Hematopoietic multipotent progenitor cell (in vitro differentiated cells): ENCODE data around the gene SF3A1. TPM values are rescaled to one million over a fixed set of nuclear protein-coding genes. Genes with fewer than 3 reads are reported as not detected.
A peak's percentile ranks its signal among the peaks of the same experiment; 100 is the strongest.

Source experiments
- DNase-seq, 3 donors: peaks; one replicate each; pipeline ENCODE4 v3.0.0-alpha.2; 2011 to 2015; ENCODE audit warnings: low read depth in 2 of 3, low spot score in 2 of 3
- total RNA-seq: library from RNA; depleted of rRNA; stranded (reverse); fragments of >200 nt; gene quantifications from one replicate; pipeline ENCODE4 v1.2.3, GENCODE V29; 2012

The SF3A1 gene
- total RNA-seq, 1 donor: 125 TPM

DNA sequence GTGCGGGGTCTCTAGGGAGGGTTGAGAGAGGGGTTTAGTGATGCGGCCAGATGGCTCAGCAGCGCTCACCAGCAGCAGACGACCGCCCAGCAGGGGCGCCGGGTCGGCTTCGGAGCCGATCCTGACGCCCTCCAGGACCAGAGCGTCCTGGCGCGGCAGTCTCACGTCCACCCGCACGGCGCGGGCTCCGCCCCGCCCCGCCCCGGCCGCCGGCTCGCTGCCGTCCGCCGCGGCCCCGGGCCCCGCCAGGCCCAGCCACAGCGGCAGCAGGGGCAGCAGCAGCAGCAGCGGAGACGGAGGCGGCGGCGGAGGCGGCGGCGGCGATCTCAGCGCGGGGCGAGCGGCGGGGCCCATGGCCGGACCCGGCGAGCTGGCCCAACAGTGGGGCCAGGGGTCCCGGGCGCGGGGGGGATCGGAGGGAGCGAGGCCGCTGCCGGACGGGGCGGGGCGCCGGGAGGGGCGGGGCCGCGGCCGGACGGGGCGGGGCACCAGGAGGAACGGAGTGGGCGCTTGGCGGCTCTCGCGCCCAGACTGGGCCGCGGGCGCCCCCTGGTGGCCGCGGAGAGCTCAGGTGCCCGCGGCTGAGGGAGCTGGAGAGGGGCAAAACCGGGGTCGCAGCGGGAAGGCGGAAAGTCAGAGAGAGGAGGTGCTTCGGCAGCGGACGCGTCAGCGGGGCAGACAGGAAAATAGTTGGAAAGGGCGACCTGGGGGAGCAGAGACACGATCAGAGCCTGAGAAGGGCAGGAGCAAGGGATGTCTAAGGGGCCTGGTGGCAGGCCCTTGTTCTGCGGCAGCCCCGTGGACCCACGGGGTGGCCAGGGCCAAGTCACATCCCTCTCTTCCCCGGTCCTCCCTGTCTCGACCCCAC, 30.5 kb upstream of the SF3A1 start, which contains the start of gene RNF215:
RNF215 (minus strand) TSS at position 452 of the 868 bp plus-strand sequence; CDS start at position 354, 98 bp downstream.
- peak; percentile 79 to 83 (median 80) for DNase-seq

DNA sequence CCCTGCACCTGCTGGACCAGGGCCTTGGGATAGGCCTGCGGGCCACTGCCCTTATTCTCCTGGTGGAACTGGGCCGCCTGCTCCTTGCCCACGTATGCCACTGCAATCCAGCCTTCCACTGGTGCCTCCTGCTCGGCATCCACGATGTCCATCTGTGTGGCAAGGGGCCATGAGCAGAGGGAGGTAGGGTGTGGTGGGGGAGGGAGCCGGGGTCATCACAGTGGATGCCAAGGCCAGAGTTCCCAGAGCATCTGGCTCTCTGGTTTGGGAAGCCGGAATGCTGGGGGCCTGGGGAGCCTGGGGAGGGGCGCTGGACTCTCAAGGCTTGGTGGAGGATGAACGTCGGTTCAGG, 29.9 kb upstream of the SF3A1 start:
- no peak for DNase-seq

DNA sequence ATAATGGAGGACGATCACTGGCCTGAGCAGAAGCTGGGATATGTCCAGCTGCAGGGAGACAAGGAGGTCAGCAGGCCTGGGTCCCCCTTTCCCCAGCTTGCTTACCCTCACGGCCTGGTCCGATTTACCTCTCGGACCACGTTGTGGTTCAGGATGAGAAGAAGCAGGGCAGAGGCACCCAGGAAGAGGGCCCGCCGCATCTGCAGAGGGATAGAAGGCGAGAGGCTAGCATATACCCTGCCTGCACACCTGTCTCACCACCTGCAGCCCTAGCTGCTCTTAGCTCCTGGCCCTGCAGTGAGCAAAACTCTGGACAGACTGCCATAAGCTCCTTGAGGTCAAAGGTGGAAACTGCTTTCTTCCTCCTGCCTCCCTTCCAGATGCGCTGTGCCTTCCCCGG, 29.2 kb upstream of the SF3A1 start:
- DNase-seq: no peak

DNA sequence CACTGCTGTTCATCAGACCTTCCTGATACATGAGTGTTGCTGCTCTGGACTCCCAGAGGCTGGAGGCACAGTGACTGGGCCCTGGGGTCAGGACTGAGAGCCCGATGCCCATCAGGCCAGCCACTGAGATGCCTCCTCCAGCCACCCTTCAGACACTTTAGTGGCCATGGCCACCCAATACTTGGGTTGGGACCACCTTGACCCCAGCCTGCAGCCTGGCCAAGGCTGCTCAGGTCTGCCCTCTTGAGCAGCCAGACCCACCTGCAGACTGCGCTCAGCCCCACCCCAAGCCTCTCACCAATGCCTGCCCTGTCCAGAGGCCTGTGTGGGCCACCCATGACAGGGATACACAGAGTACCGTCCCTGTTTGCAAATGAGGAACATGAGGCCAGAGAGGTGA, 26.4 kb upstream of the SF3A1 start:
- no peak for DNase-seq

DNA sequence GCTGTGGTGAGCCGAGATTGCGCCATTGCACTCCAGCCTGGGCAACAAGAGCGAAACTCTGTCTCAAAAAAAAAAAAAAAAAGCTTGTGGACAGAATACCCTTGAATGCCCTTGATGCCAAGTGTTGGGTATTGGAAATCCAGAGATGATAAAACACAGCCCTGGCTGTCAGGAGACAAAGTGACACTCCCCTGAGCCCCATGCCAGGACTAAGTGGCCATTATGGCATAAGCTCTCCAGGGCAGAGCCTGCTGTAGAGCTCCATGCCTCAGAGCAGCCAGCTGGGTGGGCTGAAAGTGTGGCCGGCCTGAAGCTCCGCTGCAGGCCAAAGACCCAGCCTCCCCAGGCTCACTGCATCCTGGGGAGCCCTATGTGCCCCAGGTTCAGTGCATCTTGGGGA, 25.6 kb upstream of the SF3A1 start:
- DNase-seq: no peak

DNA sequence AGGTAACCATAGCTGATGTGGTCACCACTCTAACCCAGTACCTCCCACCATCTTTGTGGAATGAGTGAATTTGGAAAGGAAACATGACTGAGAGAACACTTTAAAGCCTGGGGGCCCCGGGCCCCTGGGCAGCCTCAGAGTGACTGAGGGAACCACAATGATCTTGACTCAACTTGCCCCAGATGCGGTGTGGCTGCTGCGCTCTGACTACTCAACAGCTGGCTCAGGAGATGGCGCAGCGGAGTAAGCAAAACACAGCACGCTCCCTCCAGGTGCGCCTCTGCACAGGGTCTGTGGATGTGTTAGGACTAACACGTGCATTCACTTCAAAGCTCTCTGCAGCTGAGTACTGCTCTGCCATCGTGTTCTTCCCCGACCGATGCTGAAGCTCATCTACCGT, 24.6 kb upstream of the SF3A1 start:
- no peak for DNase-seq

DNA sequence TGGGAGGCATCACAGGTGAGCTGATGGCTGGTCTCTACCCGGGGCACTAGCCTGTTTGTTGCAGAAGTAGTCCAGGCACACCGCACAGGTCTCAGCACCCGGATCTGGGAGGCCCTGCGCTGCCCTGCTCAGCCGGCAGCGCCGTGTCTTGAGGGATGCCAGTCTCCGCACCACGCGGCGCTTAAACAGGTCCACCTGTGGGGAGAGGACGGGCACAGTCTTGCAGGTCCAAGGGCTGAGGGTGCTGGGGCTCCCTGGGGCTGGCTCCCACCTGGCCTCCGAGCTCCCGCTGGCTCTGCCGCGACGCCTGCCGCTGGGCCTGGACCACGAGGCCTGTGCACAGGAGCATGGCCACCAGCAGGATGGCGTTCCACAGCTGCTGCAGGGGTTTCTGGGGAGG, 23.3 kb upstream of the SF3A1 start:
- DNase-seq: no peak

DNA sequence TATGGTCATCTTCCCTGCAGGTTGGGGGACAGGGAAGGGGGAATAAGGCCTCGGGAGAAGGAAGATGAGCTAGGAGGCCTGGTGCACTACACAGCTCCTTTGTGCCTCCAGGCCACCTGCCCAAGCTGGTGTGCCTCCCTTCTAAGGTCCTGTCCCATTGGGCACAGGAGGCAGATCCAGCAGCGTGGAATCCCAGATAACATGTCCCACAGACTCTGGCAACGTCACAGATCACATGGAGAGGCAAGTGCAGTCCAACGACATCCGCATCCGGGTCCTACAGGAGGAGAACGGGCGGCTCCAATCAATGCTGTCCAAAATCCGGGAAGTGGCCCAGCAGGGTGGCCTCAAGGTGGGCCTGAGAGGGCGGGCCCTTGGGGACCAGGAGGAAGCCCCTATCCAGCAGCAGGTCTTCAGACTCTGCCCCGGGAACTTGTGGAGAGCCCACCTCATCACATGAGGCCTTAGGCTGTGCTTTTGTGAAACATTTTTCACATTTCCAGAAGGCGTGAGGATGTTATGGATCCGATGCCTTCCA, 18.7 kb upstream of the SF3A1 start:
- no peak for DNase-seq

DNA sequence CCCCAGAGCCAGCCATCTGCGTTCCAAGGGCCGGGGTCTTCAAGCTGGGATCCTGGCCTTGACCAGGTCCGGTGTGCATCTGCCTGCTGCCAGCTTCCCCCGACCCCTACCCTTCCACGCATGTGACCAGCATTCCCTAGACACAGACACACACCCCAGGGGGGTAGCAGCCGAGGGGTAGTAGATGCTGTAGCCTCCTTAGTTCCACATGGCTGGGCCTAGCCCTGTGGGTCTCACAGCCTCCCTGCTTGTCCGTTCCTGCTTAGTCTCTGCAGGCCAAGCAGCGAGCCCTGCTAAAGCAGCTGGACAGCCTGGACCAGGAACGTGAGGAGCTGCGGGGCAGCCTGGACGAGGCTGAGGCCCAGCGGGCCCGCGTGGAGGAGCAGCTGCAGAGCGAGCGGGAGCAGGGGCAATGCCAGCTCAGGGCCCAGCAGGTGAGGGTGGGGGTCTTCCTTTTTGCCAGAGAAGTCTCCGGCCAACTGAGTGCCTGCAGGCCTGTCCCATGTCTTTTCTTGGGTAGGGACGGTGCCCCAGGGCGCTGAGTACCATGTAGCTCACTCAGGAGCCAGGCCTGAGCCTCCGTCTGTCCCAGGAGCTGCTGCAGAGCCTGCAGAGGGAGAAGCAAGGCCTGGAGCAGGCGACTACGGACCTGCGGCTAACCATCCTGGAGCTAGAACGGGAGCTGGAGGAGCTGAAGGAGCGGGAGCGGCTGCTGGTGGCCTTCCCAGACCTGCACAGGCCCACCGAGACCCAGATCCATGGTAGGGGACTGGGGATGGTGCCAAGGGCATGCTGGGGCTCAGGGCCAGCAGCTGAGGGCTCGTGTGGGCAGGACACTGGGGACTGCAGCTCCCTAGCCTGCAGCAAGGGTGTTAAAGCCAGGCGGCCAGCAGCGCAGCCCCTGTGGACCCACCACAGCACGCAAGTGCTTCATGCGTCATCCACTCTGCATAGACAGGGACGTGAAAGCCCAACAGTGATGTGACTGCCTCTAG, 16.9 kb upstream of the SF3A1 start:
- no peak for DNase-seq

DNA sequence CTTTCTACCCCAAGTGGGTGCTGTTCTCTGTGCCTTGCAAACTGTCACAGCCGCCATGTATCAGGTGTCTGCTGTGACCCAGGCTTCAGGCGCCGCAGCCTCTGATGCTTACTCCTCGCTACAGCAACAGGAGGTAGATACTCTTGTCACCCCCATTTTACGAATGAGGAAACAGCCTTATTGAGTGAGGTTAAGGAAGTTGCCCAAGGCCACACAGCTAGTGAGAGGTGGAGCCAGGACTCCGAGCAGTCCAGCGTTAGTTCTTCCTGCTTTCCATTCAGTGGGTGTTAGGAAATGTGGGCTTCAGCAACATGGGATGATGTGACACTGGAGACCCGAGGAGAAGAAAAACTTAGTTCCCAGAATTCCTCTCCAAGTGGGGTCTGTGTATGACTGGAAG, 16.2 kb upstream of the SF3A1 start:
- DNase-seq: no peak

DNA sequence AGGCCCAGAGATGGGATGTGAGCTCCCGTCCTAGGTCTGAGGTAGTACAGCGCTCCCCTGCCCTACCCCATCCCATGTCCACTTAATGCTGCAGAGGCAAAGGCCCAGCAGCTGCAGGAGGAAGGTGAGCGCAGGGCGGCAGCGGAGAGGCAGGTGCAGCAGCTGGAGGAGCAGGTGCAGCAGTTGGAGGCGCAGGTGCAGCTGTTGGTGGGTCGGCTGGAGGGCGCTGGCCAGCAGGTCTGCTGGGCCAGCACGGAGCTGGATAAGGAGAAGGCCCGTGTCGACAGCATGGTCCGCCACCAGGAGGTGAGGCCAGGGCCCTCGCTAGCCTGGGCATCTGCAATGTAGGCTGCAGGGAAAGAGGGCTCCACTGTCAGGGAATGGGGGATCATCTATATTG, 15.3 kb upstream of the SF3A1 start:
- DNase-seq: no peak

DNA sequence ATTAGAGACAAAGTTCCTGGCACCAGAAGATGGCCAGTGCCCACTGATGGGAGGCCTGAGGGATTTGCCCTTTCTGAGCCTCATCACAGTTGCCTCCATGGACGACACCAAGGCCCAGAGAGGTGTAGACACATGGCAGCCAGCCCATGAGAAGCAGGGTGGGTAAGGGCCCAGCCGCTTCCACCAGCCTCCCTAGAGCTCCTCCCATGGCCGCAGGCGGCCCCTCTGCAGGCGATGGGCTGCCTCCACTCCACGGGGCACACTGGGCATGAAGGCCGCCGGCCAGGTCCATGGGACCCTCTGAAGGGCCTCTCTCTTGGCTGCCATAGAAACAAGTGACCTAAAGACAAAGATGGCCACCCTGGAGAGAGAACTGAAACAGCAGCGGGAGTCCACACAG, 14.6 kb upstream of the SF3A1 start:
- no peak for DNase-seq

DNA sequence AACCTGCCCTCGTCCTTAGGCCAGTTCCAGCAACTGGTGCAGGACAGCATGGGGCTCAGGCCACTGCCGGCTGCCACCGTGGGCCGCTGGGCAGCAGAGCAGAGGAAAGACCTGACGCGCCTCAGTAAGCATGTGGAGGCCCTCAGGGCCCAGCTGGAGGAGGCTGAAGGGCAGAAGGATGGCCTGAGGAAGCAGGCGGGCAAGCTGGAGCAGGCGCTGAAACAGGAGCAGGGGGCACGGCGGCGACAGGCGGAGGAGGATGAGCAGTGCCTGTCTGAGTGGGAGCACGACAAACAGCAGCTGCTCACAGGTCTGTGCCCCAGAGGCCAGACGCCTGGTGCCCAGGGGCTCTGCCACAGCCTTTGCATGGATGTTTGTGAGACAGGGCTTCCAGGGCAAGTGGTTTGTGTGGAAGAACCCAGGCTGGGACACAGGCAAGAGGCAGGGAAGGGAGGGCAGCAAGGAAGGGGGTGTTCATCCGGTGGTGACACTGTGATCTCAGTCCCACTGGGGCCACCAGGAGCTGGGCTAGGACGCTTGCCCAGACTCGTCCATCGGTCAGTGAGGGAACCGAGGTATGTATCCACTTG, 14.0 kb upstream of the SF3A1 start:
- DNase-seq: no peak

DNA sequence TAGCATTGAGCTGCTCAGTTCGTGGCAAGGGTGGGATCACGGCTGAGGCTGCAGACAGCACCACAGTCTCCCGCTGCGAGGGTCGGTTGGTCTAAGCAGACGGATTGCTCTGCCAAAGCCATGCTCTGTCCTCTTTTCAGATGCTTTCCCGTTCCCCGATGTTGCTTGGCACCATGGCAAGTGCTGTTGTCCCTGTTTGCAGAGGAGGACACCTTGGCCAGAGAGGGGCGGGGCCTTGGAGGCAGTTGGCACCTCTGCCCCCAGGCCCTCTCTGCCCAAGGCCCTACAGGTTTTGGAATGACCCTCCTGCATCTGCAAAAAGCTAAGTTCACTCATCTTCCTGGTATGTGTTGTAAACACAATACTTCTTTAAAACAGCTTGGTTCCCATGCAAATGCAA, 11.7 kb upstream of the SF3A1 start:
- no peak for DNase-seq

DNA sequence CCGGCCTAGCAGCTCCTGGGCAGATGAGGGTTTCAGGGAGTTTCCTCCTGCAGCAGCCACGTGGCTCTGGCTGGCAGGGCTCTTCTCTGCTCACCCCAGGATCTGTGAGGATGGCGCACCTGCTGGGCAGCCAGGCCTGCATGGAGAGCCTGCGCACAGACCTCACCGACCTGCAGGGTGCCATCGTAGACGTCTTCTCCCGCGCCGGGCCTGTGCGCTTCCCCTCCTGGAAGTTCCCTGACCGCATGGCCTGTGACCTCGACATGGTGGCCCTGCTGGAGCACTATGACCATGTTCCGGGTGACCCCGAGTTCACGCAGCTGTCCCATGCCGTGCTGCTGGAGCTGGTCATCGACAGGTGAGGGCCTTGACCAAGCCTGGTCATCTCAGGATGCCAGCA, 9.2 kb upstream of the SF3A1 start:
- no peak for DNase-seq

DNA sequence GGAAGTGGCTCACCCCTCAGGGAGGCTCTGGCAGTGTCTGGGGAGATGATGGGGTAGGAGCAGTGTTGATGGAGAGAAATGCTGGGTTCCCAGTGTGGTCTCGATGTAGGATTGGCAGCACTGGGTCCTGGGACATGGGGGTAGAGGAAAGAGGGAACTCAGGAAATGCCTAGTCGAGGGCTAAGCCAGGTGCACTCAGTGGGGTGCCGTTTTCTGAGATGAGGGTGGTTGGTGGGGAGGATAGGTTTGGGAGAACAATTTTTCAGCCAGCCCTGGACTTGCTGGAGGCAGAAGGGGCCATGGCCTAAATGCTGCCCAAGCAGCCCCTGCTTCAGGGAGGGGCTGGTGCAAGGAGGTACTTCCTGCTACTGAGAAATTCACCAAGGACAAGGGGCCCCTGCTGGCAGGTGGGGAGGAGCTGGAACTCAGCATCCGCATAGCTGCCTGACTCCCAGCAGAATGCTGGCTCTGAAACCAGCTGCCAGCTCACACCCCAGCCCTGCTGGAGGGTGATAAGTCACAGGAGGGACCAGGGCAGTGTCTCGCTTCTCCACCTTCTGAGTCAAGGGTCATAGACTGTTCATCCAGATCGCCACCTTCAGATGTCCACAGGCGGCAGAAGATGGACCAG, 6.1 kb upstream of the SF3A1 start:
- no peak for DNase-seq

DNA sequence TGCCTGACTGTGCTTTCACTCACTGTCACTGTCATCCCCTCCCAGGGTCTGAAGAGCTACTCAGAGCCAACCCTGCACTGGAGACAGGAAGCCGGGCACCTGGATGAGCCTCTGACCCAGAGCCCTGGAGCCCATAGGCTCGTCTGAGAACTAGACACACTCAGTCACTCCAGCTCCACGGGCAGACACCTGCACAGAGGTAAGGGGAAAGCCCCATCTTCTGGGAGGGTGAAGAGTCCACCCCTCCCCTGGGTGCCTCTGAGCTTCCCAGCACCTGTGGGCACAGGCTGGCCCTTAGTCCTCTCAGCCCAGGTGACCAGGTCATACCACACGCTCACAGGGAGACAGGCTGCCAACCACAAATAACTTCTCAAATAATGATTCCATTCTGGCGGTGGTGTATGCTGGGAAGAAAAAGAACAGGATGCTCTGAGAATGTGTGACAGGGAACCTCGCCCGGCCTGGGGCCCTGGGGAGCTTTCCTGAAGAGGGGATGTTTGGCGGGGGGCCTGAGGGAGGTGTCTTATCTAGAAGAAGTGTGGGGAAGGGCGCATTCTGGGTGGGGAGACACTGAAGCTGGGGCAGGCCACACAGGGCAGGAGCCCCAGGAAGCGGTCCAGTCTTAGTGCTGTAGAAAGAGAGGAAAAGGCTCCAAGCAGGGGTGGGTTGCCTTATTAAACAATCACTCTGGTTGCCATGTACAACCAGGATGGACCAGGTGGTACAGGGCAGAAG, 5.4 kb upstream of the SF3A1 start:
- no peak for DNase-seq

DNA sequence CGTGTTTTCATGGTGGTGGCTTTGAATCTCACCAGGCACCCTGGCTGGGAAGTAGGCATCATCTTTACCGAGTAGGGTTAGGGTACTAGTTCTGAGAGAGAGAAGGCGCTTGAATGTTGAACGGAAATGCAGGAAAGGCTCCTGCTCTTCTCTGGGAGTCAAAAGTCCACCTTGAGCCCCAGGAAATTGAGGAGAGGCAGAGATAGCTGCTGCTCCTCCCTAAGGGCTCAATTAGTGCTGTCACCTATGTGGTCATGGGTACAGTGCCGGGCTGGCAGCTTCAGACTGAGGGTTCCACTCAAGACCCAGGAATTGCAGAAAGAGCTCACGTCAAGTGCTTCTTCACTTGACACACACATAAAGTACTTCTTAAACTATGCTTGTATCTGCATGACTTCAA, 1.8 kb upstream of the SF3A1 start:
- no peak for DNase-seq

DNA sequence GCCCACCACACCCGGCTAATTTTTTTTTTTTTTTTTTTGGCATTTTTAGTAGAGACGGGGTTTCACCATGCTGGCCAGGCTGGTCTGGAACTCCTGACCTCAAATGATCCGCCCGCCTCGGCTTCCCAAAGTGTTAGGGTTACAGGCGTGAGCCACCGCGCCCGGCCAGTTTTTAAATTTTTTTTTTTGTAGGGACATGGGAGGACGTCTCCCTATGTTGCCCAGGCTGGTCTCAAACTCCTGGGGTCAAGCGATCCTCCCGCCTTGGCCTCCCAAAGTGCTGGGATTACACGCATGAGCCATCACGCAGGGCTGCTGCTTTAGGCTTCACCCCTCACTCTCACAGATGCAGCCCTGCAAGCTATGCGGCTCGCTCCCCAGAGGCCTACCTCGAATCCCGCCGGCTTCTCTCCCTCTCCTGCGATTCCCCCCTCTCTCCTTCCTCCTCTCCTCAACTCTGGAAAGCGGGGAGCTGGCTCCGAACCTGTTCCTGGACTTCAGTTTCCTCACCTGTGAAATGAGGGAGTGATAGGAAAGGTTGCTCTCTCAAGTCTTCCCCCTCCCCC, 1.0 kb upstream of the SF3A1 start:
- no peak for DNase-seq

DNA sequence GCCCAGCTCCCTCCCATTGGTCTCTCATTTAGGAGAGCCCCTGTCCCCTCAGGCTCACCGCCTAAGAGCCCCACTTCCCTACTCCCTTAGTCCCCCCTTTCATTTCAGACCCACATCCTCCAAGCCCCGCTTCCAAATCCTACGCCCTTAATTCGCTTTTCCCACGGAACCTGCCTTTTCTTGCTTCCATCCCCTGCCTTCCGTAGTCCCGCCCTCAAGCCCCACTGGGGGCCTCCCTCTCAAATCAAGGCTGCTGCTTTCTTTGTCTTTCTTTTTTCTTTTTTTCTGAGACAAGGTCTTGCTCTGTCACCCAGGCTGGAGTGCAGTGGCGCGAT, 509 bp upstream of the SF3A1 start:
- DNase-seq: peak in 1 of 3 donors; percentile 65
